GM11168 (cell line): ENCODE results near the gene LGALS1.
"Not testable (repeated sequence)": the region's sequence is repeated elsewhere in the genome, so short reads cannot be mapped to it uniquely, and the experiment has no call there.

ENCODE experiments used
- in situ Hi-C: fragments of 300-500 bp; cut with MboI; formaldehyde crosslinking; loops from one replicate; pipeline ENCODE4 v1.12.0; 2022; ENCODE audit warnings: low sequenced_read_pairs; ENCODE audit not compliant: unreplicated experiment

LGALS1 gene

GRCh38 chr22:37711490-37711889 is 36.1 kb downstream of the LGALS1 start:
- in situ Hi-C loops: no loop called here

- in situ Hi-C loops: no loop called here
Measured at GRCh38 chr22:37713761-37714160, 38.3 kb downstream of the LGALS1 start.

GRCh38 chr22:37714634-37715033 is 39.2 kb downstream of the LGALS1 start:
- in situ Hi-C loops: no loop called here

GRCh38 chr22:37715760-37716159 is 40.3 kb downstream of the LGALS1 start:
- in situ Hi-C loops: no loop called here

GRCh38 chr22:37716708-37717107 is 41.3 kb downstream of the LGALS1 start:
- in situ Hi-C loops: no loop called here

- in situ Hi-C loops: not testable (repeated sequence)
Measured at GRCh38 chr22:37717235-37717634, 41.8 kb downstream of the LGALS1 start.

GRCh38 chr22:37717746-37718305 is 42.4 kb downstream of the LGALS1 start:
- in situ Hi-C loops: not testable (repeated sequence)

- in situ Hi-C loops: no loop called here
Measured at GRCh38 chr22:37725551-37726240, 50.3 kb downstream of the LGALS1 start.

- in situ Hi-C loops: no loop called here
Measured at GRCh38 chr22:37726241-37726887, 50.9 kb downstream of the LGALS1 start.

- in situ Hi-C loops: no loop called here
Measured at GRCh38 chr22:37728620-37729019, 53.2 kb downstream of the LGALS1 start.
